ENCODE measurements around the gene TOPAZ1. TPM values are rescaled to one million over a fixed set of nuclear protein-coding genes. Genes with fewer than 3 reads are reported as not detected.

The TOPAZ1 gene
- total RNA-seq, 1 donor from 2014 or later: 2.6 TPM

Other genes starting within 250 kb of the TOPAZ1 start
- 63.3 TPM for gene TCAIM, start 96.9 kb downstream of the TOPAZ1 start, total RNA-seq (ENCODE audit: insufficient read depth, low replicate concordance)
- gene ZNF445, start 235.8 kb downstream of the TOPAZ1 start, total RNA-seq (ENCODE audit: insufficient read depth, low replicate concordance): 19.7 TPM